AG04450 (cell line): ENCODE results near the gene CYP2U1. TPM values are rescaled to one million over a fixed set of nuclear protein-coding genes. Genes with fewer than 3 reads are reported as not detected.
"Not testable (repeated sequence)": the region's sequence is repeated elsewhere in the genome, so short reads cannot be mapped to it uniquely, and the experiment has no call there.

ENCODE experiments used
- CTCF ChIA-PET: fragments of 300-600, 350-600 bp; formaldehyde crosslinking; extraction: SDS; loops from one replicate; lab custom pipeline; 2022; ENCODE audit warnings: antibody characterized with exemption, inconsistent platforms; lab: Charles Lee
- POLR2A ChIA-PET: fragments of 350-600 bp; formaldehyde crosslinking; extraction: SDS; loops from one replicate; lab custom pipeline; 2021; ENCODE audit warnings: antibody characterized with exemption, inconsistent platforms; lab: Yijun Ruan, JAX
- DNase-seq: peaks from one replicate; pipeline ENCODE4 v3.0.0-alpha.2; 2011; ENCODE audit warnings: low read depth, low spot score
- H3K27ac ChIP-seq: one replicate; pipeline ENCODE4 v1.5.1; 2012; ENCODE audit warnings: low read depth, low read length, control low read depth
- H3K27me3 ChIP-seq: one replicate; pipeline ENCODE4 v1.6.0; 2012; ENCODE audit warnings: low read length; ENCODE audit not compliant: control insufficient read depth, insufficient read depth
- H3K4me3 ChIP-seq: 2 replicates; pipeline ENCODE4 v1.5.1; 2011; ENCODE audit warnings: mild to moderate bottlenecking, low read depth, low read length, control low read depth
- H3K9me3 ChIP-seq: 2 replicates; pipeline ENCODE4 v1.5.1; 2012; ENCODE audit warnings: low read length; ENCODE audit not compliant: control insufficient read depth, insufficient read depth
- CTCF ChIP-seq: IDR thresholded peaks from 2 replicates; pipeline ENCODE4 v1.5.1; 2011; ENCODE audit warnings: low read depth, low read length, control low read depth, inconsistent platforms
- polyA plus RNA-seq: library from polyadenylated mRNA; depleted of rRNA; stranded (reverse); fragments of >200 nt; gene quantifications from 2 replicates; pipeline ENCODE4 v1.2.3, GENCODE V29; 2011

The CYP2U1 gene
- polyA plus RNA-seq, 1 experiment = 6.3 TPM

DNA sequence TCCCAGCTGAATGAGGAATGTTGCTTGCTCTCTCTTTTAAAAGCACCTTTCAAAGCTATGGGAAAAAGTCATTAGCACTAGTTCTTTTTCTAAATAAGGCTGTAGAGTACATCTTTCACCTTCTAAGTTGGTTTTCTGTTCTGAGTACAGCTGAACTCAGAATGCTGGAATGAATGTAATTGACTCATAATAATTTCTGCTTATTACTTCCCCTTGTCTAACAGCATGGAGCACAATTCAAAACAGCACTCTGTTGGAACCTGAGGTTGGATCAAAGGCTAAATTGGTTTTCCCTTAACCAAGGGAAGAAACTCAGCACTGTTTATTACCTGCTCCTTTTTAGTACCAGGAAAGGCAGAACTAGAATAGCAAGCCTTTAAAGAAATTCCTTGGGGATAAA lies 33.5 kb upstream of the CYP2U1 start:
- CTCF ChIA-PET = interaction anchor here (2.1 to 3.7 kb wide), 2 partner anchors 15 to 139 kb away, joined by 12 to 13 read pairs; no protein-coding TSS in a partner anchor
- no peaks in the 10 kb centered on the region for H3K27me3 ChIP-seq
- H3K9me3 ChIP-seq = no peaks in the 10 kb centered on the region
- POLR2A ChIA-PET = no interaction called here
- no peak overlapping the region for H3K4me3 ChIP-seq
- H3K27ac ChIP-seq = no peak overlapping the region
- no peak for DNase-seq
- TF ChIP-seq CTCF = no peak

GRCh38 chr4:107900067-107900466 lies 31.3 kb upstream of the CYP2U1 start:
- CTCF ChIA-PET = interaction anchor here (1.2 to 2.4 kb wide), 2 partner anchors 13 to 142 kb away, joined by 6 to 11 read pairs; no protein-coding TSS in a partner anchor

DNA sequence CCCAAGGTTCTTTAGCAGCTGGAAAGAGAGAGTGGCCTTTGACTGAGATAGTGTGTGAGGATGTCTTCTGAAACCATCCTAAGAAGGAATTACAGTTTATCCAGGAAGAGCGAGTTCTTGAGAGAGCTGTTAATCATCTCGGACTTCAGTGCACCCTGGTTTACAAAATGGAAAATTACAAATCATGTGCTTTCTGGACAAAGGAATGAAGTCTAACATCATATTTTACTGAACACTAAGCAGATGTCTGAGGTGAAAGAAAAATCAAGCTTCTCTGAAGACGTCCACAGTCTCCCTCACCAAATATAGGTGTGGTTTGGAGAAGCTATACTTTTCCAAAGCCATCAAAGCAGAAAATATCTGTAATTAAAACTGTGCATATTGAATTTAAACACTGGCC lies 30.8 kb upstream of the CYP2U1 start:
- no peak for TF ChIP-seq CTCF
- POLR2A ChIA-PET = no interaction called here
- H3K4me3 ChIP-seq = no peak overlapping the region
- no peaks in the 10 kb centered on the region for H3K27me3 ChIP-seq
- H3K9me3 ChIP-seq = no peaks in the 10 kb centered on the region
- no peak for DNase-seq
- CTCF ChIA-PET = interaction anchor here (1.2 to 2.4 kb wide), 2 partner anchors 12 to 142 kb away, joined by 6 to 11 read pairs; no protein-coding TSS in a partner anchor
- H3K27ac ChIP-seq = no peak overlapping the region

More at GRCh38 chr4:107900067-107900466, 31.3 kb upstream of the CYP2U1 start:
- H3K4me3 ChIP-seq = no peak overlapping the region
- DNase-seq = no peak
- no peaks in the 10 kb centered on the region for H3K27me3 ChIP-seq
- H3K27ac ChIP-seq = no peak overlapping the region
- H3K9me3 ChIP-seq = no peaks in the 10 kb centered on the region
- TF ChIP-seq CTCF = no peak
- POLR2A ChIA-PET = no interaction called here

DNA sequence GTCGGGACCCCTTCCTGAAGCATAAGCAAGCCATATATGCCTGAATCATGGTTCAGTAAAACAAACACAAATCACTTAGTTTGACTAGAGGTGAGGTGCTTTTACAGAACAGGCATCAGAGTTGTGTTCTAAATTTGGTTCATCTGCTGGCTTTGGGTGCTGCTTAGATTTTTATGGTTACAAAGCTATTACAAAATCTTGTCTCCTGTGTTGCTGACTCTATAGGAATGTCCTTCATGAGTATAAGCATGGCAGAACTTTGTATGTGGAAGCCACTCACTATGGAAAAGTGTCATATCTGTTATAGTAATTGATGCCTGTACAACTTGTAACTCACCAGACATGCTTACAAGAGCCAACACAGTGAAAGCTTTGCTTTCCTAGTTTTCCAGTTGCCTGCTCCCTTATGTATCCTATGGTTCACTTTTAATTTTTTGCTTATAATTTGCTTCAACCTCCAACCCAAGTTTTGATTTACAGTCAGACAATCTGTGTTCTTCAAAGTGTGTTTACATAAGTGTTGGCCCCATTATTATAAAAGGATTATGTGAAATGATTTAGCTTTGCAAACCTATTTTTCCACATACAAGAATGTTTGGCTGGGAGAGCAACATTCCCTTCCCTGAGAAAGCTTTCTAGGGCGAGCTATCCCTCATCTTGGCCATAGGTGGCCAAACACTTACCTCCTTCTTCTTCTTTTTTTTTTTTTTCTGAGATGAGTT lies 30.0 kb upstream of the CYP2U1 start:
- DNase-seq = no peak
- ChIA-PET CTCF (interaction anchor here (0.7 to 2.4 kb wide), 6 partner anchors 9 to 143 kb away, joined by 3 to 11 read pairs (median 6); no protein-coding TSS in a partner anchor), POLR2A (no interaction called here)
- Histone ChIP-seq H3K4me3 (no peak overlapping the region), H3K9me3 (no peaks in the 10 kb centered on the region), H3K27me3 (no peaks in the 10 kb centered on the region), H3K27ac (no peak overlapping the region)
- TF ChIP-seq CTCF = no peak

DNA sequence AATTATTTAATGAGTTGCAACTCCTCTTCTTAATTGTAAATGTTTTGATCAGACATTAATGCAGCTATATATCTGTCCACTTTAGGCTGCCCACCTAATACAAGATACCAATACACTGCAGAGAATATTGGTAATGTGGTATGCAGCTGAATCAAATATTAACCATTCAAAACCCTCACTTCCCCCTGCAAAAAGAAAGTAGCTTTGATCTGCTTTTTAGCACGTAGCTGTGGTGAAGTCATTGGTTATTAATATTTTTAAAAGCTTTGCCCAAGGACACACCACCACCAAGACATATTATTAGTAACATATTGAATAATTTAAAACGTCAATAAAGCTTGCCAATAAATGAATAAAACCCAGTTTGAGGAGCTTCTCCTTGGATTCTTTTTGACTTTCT lies 28.6 kb upstream of the CYP2U1 start:
- H3K9me3 ChIP-seq = no peaks in the 10 kb centered on the region
- H3K27ac ChIP-seq = no peak overlapping the region
- CTCF ChIA-PET = interaction anchor here (1.1 to 2.4 kb wide), 4 partner anchors 10 to 144 kb away, joined by 3 to 10 read pairs (median 6); no protein-coding TSS in a partner anchor
- no peak for DNase-seq
- POLR2A ChIA-PET = no interaction called here
- no peak for TF ChIP-seq CTCF
- H3K27me3 ChIP-seq = no peaks in the 10 kb centered on the region
- no peak overlapping the region for H3K4me3 ChIP-seq

- CTCF ChIA-PET = interaction anchor here (1.7 kb wide), 1 partner anchor 147 kb away, joined by 9 read pairs; no protein-coding TSS in a partner anchor
- POLR2A ChIA-PET, H3K27ac ChIP-seq, H3K9me3 ChIP-seq, H3K4me3 ChIP-seq, DNase-seq, H3K27me3 ChIP-seq: not testable (repeated sequence)
These were observed 26.3 kb upstream of the CYP2U1 start for GRCh38 chr4:107905082-107905481.
